Measurements from ENCODE around the gene GNB1.

- no peak for TF ChIP-seq CTCF (IDR thresholded peaks at IDR 0.05; ENCODE audit: low read depth, low read length, poor library complexity, severe bottlenecking)
- no peak for TF ChIP-seq EZH2phosphoT487 (IDR thresholded peaks at IDR 0.05; ENCODE audit: borderline replicate concordance, low read length)
These were observed 86.6 kb downstream of the GNB1 start for GRCh38 chr1:1804301-1804700.

Measured in DOHH2 (cell line).